Activated CD8-positive, alpha-beta T cell treated with anti-CD3 and anti-CD28 coated beads, Interleukin-2, amount 10 ng/mL, durations not matched to agents 7 days and 5 days (primary cell): ENCODE data around the gene KRT15. TPM values are rescaled to one million over a fixed set of nuclear protein-coding genes. Genes with fewer than 3 reads are reported as not detected.
"Not testable (repeated sequence)": the region's sequence is repeated elsewhere in the genome, so short reads cannot be mapped to it uniquely, and the experiment has no call there.

Experiments
- ATAC-seq: fragments of 150-1000 bp; cut with Tn5 transposase; one replicate; pipeline ENCODE4 v1.10.0; 2021; ENCODE audit warnings: moderate library complexity
- CTCF ChIA-PET: fragments of 350-600 bp; sonication (Branson Sonifier 250); formaldehyde crosslinking; loops from one replicate; lab custom pipeline; 2021; ENCODE audit warnings: antibody characterized with exemption; lab: Charles Lee
- POLR2A ChIA-PET: fragments of 350-600 bp; sonication (Branson Sonifier 250); formaldehyde crosslinking; loops from one replicate; lab custom pipeline; 2021; ENCODE audit warnings: antibody characterized with exemption; lab: Charles Lee
- DNase-seq: peaks from one replicate; pipeline ENCODE4 v3.0.0-alpha.2; 2020
- H3K27ac Mint-ChIP-seq: one replicate; pipeline ENCODE4 v1.8.0; 2021; ENCODE audit warnings: mild to moderate bottlenecking, mixed read lengths
- H3K27me3 Mint-ChIP-seq: one replicate; pipeline ENCODE4 v1.8.0; 2021; ENCODE audit warnings: low read depth, mixed read lengths
- H3K36me3 Mint-ChIP-seq: one replicate; pipeline ENCODE4 v1.8.0; 2021; ENCODE audit warnings: low read depth, mixed read lengths
- H3K4me1 Mint-ChIP-seq: one replicate; pipeline ENCODE4 v1.8.0; 2021; ENCODE audit warnings: low read depth, mixed read lengths
- H3K4me3 Mint-ChIP-seq: one replicate; pipeline ENCODE4 v1.8.0; 2021; ENCODE audit warnings: mild to moderate bottlenecking, mixed read lengths
- H3K9me3 Mint-ChIP-seq: one replicate; pipeline ENCODE4 v1.8.0; 2022; ENCODE audit warnings: mixed read lengths; ENCODE audit not compliant: insufficient read depth
- total RNA-seq, 2 experiments: library from RNA; stranded (reverse); gene quantifications; one replicate each; pipeline ENCODE4 v1.2.3, GENCODE V29; 2021

The KRT15 gene
- total RNA-seq, 2 experiments from 2014 or later: not detected

GRCh38 chr17:41542786-41543185, 24.1 kb upstream of the KRT15 start:
- H3K4me1 Mint-ChIP-seq, H3K36me3 Mint-ChIP-seq, H3K27ac Mint-ChIP-seq, H3K9me3 Mint-ChIP-seq, H3K27me3 Mint-ChIP-seq, ATAC-seq, H3K4me3 Mint-ChIP-seq, DNase-seq, POLR2A ChIA-PET: not testable (repeated sequence)
- CTCF ChIA-PET: interaction anchor here (1.2 to 4.5 kb wide), 3 partner anchors 106 to 220 kb away, joined by 3 to 20 read pairs (median 8); no protein-coding TSS in a partner anchor

GRCh38 chr17:41542357-41542756, 23.7 kb upstream of the KRT15 start:
- Mint-ChIP-seq H3K36me3 (no peaks in the 10 kb centered on the region), H3K27me3 (peaks cover 8% of the 10 kb centered on the region), H3K4me1 (no peaks in the 10 kb centered on the region), H3K9me3 (no peaks in the 10 kb centered on the region), H3K27ac (no peak overlapping the region), H3K4me3 (no peak overlapping the region)
- ATAC-seq (no peak), DNase-seq (no peak)
- ChIA-PET CTCF (interaction anchor here (1.2 to 4.5 kb wide), 3 partner anchors 106 to 220 kb away, joined by 3 to 20 read pairs (median 8); no protein-coding TSS in a partner anchor), POLR2A (no interaction called here)

- no peak overlapping the region for H3K27ac Mint-ChIP-seq
- ChIA-PET POLR2A (interaction anchor here (0.6 kb wide), 1 partner anchor 22 kb away, joined by 6 read pairs; the partner anchor contains the start of gene KRT15), CTCF (interaction anchor here (1.2 to 4.5 kb wide), 4 partner anchors 8 to 125 kb away, joined by 6 to 20 read pairs (median 12); no protein-coding TSS in a partner anchor)
- no peaks in the 10 kb centered on the region for H3K9me3 Mint-ChIP-seq
- ATAC-seq (no peak), DNase-seq (no peak)
- no peak overlapping the region for H3K4me3 Mint-ChIP-seq
- H3K27me3 Mint-ChIP-seq: peaks cover 4% of the 10 kb centered on the region
- no peaks in the 10 kb centered on the region for H3K4me1 Mint-ChIP-seq
- no peaks in the 10 kb centered on the region for H3K36me3 Mint-ChIP-seq
Measured at GRCh38 chr17:41540921-41541625, 22.4 kb upstream of the KRT15 start.

- Mint-ChIP-seq H3K36me3 (no peaks in the 10 kb centered on the region), H3K4me1 (no peaks in the 10 kb centered on the region), H3K9me3 (no peaks in the 10 kb centered on the region), H3K27me3 (peaks cover 4% of the 10 kb centered on the region), H3K4me3 (no peak overlapping the region), H3K27ac (no peak overlapping the region)
- ChIA-PET POLR2A (no interaction called here), CTCF (interaction anchor here (1.8 to 2.4 kb wide), 2 partner anchors 9 to 126 kb away, joined by 8 to 17 read pairs; no protein-coding TSS in a partner anchor)
- no peak for ATAC-seq
- no peak for DNase-seq
Measured at GRCh38 chr17:41539979-41540701, 21.4 kb upstream of the KRT15 start.

- DNase-seq (no peak), ATAC-seq (no peak)
- Mint-ChIP-seq H3K27me3 (peaks cover 4% of the 10 kb centered on the region), H3K36me3 (no peaks in the 10 kb centered on the region), H3K27ac (no peak overlapping the region), H3K4me3 (no peak overlapping the region), H3K4me1 (no peaks in the 10 kb centered on the region), H3K9me3 (no peaks in the 10 kb centered on the region)
- POLR2A ChIA-PET: no interaction called here
- CTCF ChIA-PET: interaction anchor here (0.6 to 0.8 kb wide), 2 partner anchors 10 to 124 kb away, joined by 3 to 4 read pairs; no protein-coding TSS in a partner anchor
Measured at GRCh38 chr17:41539071-41539492, 20.4 kb upstream of the KRT15 start.

GRCh38 chr17:41538565-41538991, 19.9 kb upstream of the KRT15 start:
- POLR2A ChIA-PET: no interaction called here
- H3K9me3 Mint-ChIP-seq: no peaks in the 10 kb centered on the region
- DNase-seq: no peak
- no peaks in the 10 kb centered on the region for H3K36me3 Mint-ChIP-seq
- peaks cover 8% of the 10 kb centered on the region for H3K27me3 Mint-ChIP-seq
- H3K27ac Mint-ChIP-seq: no peak overlapping the region
- H3K4me1 Mint-ChIP-seq: no peaks in the 10 kb centered on the region
- ATAC-seq: no peak
- no peak overlapping the region for H3K4me3 Mint-ChIP-seq
- CTCF ChIA-PET: interaction anchor here (0.6 to 0.8 kb wide), 2 partner anchors 10 to 124 kb away, joined by 3 to 4 read pairs; no protein-coding TSS in a partner anchor

- POLR2A ChIA-PET: no interaction called here
- Mint-ChIP-seq H3K36me3 (no peaks in the 10 kb centered on the region), H3K27ac (no peak overlapping the region), H3K9me3 (no peaks in the 10 kb centered on the region), H3K27me3 (peaks cover 8% of the 10 kb centered on the region), H3K4me1 (no peaks in the 10 kb centered on the region), H3K4me3 (no peak overlapping the region)
- DNase-seq: no peak
- CTCF ChIA-PET: interaction anchor here (1.5 kb wide), 1 partner anchor 11 kb away, joined by 7 read pairs; no protein-coding TSS in a partner anchor
- no peak for ATAC-seq
Measured at GRCh38 chr17:41537990-41538389, 19.3 kb upstream of the KRT15 start.

GRCh38 chr17:41537614-41537954, 18.9 kb upstream of the KRT15 start:
- Mint-ChIP-seq H3K36me3 (no peaks in the 10 kb centered on the region), H3K9me3 (no peaks in the 10 kb centered on the region), H3K27ac (no peak overlapping the region)

GRCh38 chr17:41536741-41537613, 18.3 kb upstream of the KRT15 start:
- peaks cover 14% of the 10 kb centered on the region for H3K27me3 Mint-ChIP-seq
- no peaks in the 10 kb centered on the region for H3K9me3 Mint-ChIP-seq
- H3K36me3 Mint-ChIP-seq: no peaks in the 10 kb centered on the region
- H3K4me3 Mint-ChIP-seq: no peak overlapping the region
- no peak for DNase-seq
- no peak overlapping the region for H3K27ac Mint-ChIP-seq
- CTCF ChIA-PET: interaction anchor here (1.2 to 1.5 kb wide), 2 partner anchors 12 to 14 kb away, joined by 4 to 7 read pairs; no protein-coding TSS in a partner anchor
- POLR2A ChIA-PET: no interaction called here
- H3K4me1 Mint-ChIP-seq: no peaks in the 10 kb centered on the region
- no peak for ATAC-seq

More at GRCh38 chr17:41537614-41537954, 18.9 kb upstream of the KRT15 start:
- Mint-ChIP-seq H3K4me3 (no peak overlapping the region), H3K27me3 (peaks cover 12% of the 10 kb centered on the region), H3K4me1 (no peaks in the 10 kb centered on the region)
- no peak for ATAC-seq
- ChIA-PET CTCF (interaction anchor here (1.5 kb wide), 1 partner anchor 11 kb away, joined by 7 read pairs; no protein-coding TSS in a partner anchor), POLR2A (no interaction called here)
- no peak for DNase-seq

- ATAC-seq (no peak), DNase-seq (no peak)
- Mint-ChIP-seq H3K9me3 (no peaks in the 10 kb centered on the region), H3K27me3 (peaks cover 21% of the 10 kb centered on the region), H3K27ac (no peak overlapping the region), H3K4me1 (no peaks in the 10 kb centered on the region), H3K36me3 (no peaks in the 10 kb centered on the region), H3K4me3 (no peak overlapping the region)
- POLR2A ChIA-PET: no interaction called here
- CTCF ChIA-PET: interaction anchor here (0.9 to 2.2 kb wide), 4 partner anchors 13 to 127 kb away, joined by 3 to 16 read pairs (median 6); no protein-coding TSS in a partner anchor
Measured at GRCh38 chr17:41535764-41536481, 17.2 kb upstream of the KRT15 start.
